Stimulated activated naive CD4-positive, alpha-beta T cell treated with Interleukin-2 at 50 U/mL for 16 hours (primary cell): ENCODE data around the gene TSPOAP1.
A peak's percentile ranks its signal among the peaks of the same experiment; 100 is the strongest.

Source experiments
- DNase-seq: peaks from one replicate; lab custom pipeline; 2025; lab: John Stamatoyannopoulos, UW

TSPOAP1 gene

DNA sequence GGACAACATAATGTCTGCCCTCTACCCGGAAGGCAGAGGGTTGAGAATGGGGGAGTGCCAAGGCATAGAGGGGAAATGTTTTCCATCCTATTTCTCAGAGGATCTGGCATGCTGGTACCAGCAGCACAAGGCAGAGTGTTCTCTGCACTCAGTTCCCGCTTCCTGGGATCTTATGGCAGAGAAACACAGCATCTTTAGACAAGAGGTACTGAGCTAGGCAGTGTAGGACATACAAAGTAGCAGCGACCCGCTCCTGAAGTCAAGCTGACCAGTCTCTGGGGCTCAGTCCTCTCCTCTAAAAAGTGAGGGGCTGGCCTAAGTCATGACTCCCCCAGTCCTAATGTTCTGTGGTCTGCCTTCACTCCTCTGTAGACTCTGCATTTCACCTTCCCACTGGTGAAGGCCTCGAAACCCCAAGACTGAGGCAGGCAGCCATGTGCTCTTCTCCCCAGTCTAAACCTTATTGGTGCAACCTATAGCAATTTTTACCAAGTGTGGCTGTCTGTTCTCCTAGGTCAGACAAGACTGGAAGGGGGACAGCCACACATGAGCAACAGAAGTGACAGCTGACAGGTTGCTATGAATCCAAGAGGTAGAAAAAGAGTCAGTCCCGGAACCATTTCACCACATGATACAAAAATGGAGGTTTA, 11.3 kb upstream of the TSPOAP1 start:
- no peak for DNase-seq

DNA sequence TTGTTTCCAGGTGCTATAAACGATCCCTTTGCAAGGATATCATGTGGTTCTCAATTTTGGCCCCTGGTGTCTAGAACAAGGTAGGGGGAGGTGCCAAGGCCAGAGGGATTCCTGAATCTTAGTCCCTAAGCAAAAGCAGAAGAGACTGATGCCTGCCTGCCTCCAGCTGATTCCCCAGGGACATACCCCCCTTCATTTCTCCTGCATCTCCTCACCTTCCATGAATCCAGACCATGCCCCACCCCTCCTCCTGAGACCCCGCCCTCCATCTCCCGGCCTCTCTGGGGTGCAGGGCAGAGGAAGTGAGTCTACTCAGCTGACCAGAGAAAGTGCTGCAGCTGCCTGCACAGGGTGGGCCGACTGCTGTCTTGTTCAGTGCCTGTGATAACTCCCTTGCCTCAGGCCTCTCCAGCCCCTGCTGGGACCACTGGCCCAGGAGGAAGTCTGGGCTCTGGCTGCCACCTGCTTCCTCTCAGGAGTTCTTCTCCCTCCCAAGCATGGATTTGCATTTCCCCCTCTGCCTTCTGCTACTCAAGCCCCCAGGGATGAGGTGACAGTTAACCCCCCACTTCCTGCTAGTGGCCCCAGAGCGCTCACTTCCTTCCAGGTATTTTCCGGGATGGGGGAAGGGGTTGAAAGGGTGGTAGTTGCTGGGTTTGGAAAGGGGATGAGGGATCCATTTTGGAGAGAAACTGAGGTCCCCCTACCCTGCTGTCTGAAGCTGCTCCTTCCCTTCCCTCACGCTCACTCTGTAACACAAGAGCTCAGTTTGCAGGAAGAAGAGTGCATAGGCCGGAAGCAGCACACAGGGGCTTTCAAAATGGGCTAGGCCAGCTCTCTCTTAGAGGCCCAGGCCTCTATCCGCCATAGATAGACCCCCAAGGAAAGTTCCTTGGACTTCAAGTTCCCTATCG, 10.5 kb upstream of the TSPOAP1 start:
- DNase-seq, result no peak

DNA sequence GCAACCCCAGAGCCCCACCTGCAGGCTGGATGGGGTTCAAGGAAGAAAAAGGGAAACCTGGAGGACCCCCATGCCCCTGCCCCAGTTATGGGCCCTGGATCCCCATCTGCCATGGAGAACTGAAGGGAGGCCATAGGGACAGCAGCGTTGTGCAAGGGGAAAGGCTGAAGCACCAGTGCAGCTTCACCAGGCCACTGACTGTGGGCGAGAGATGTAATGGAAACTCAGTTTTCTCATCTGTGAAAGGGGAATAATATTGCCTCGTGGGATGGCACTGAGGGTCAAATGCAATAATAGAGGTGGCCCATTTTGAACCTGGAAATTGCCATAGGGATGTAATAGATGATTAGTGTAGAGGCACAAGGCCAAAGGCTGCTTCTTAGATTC, 9.9 kb upstream of the TSPOAP1 start:
- DNase-seq, result peak; percentile 36

DNA sequence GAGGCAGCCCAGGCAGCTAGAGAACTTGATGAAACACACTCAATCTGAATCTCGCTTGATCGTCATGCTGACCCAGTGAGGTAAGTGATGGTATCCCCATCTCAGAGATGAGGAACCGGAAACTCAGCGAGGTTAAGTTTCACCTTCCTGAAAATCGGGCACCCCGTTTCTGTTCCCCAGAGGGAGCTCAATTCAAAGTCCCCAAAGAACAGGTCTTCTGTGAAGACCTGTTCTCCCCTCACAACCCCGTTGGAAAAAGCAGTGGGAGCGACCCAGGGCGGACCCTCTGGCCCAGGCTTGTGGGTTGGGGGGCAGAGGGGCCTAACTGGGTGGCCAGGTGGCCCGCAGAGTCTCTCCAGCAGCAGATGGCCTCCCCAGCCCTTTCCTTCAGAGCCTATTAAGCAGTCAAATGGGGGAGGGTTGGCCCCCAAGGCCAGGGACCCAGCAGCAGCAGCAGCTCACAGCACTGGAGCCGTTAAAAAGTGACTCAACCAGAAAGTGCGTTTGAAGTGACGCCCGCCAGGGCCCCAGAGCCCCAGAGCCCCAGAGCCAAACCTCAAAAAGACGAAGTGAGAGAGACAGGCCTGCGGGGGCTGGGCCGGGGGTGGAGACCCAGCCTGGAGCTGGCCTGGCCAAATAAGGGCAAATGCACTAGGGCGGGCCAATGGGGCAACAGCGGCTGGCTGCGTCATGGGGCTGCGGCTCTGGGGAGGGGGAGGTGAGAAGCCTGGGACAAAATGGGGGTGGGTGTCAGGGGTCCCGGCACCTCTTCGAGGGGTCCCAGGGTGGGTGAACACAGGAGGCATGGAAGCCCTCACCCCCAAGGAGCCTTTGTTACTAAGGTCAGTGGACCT, 9.2 kb upstream of the TSPOAP1 start:
- peak; percentile 95 for DNase-seq

DNA sequence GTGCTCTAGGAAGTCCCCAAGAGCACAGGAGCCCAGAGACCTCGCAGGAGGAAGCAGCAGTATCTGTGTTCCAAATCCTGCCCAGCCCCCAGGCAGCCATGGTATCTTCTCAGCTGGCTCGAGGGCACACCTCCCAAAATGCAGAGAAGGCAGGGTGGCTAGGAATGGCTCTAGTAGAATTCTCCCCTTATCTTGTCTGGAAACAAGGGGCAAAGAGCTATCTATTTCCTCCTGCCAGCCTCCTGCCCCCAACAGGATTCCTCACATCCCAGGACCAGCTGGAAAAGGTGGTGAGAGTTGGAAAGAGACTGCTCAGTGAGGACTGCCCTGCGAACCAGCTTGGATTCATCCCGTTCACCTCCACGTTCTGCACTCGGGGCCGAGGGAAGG, 8.6 kb upstream of the TSPOAP1 start:
- peak; percentile 29 for DNase-seq

DNA sequence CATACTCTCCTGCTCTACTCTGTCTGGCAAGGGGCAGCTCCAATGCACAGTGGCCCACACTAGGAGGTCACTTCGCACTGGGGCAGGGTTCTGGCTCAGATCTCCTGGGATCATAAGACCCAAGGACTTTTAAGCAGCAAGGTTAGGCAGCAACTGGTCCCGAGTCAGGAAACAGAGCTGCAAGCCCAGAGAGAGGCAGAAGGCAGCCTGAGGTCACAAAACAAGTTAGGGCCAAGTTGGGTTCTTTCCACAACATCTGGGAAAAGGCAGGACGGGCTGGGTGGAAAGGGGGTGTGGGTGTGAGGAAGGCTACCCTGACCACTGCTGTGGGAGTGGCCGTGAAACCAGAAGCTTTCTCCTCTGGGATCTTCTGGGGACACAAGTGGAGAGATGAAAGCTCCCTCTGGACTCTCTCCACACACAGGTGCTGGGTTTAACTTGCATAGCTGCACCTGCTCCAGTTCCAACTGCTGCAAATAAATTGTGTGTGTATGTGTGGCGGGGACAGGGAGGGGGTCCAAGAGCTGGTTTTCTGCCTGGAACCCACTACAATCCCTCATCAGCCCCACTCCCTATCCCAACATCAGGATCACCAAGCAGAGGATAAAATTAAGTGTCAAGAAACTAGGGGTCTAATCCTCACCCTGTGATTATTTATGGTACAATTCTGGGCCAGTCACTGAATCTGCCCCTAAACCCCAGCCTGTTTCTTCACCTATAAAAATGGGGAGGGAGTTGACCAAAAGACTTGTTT, 8.0 kb upstream of the TSPOAP1 start:
- no peak for DNase-seq

DNA sequence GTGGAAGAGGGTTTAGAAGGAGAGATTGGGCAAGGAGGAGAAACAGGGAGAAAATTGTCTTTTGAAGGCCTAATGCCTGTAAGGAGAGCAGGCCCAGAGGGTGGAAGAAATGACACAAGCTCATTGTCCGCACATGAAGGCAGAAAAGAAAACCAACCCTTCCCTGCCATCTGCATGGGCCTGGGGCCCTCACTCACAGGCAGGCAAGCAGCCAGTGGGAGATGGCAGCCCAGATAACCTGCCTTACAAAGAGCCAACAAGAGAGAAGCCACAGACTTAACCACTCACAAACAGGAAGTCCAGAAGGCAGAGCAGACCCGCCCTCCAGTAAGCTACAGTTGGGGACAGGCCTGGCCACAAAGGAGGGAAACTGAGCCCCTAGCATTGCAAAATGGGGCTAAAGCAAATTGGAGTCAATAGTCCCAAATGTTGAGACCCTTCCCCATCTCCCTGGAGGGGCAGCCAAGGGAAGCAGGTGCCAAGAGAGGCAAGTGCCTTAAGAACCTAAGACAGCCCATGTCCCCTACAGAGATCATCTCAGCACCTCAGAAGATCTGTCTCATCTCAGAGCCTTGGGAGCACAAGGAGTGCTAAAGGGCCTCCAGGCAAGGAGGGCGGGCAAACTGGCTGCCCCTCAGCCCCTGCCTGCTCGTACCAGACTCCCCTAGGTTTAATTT, 7.3 kb upstream of the TSPOAP1 start:
- peak; percentile 54 for DNase-seq

DNA sequence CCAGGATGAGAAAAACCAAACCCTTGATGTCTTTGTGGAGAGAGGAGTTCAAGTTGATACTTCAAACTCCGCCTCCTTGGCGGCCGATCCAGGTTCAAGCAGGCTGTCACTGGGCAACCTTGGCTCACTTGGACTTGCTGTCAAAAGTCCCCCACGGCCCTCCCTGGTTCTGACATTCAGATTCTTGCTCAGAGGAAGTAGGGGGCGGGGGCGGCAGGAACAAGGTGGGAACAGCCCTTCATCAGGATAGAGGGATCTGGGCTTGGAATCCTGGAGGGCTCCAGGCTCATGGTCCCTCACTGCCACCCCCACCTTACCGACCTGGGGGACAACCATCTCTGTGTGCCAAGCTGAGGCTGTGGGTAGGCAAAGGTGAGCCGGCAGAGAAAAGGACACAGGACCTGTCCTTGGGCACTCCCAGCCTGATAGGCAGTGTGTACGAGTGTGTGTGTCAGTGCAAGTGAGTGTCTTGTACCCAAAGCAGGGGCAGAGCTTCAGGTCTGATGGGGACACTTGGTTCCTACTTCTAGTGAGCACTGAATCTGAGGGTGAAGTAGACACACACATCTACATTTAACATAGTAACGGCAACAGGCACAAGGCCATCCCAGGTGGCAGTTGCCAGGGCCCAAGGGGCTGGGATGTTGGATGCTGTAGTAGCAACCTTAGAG, 6.6 kb upstream of the TSPOAP1 start:
- DNase-seq, result no peak

DNA sequence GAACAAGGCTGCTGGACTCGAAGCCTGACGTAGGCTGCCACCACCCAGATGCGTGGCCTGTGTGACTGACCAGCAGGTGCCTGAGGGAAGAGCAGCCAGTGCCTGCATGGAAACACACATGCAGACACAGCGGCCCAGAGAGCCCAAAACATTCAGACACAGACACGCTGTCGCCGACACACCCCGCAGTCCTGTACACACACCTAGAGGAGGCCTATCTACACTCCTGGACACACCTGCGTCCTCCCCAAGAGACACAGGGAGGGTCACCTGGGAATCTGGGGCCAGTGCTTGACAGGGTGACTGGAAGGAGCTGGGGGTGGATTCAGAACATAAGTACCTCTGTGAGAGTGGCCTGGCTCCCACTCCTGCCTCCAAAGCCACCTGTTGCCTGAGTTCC, 6.1 kb upstream of the TSPOAP1 start:
- no peak for DNase-seq

DNA sequence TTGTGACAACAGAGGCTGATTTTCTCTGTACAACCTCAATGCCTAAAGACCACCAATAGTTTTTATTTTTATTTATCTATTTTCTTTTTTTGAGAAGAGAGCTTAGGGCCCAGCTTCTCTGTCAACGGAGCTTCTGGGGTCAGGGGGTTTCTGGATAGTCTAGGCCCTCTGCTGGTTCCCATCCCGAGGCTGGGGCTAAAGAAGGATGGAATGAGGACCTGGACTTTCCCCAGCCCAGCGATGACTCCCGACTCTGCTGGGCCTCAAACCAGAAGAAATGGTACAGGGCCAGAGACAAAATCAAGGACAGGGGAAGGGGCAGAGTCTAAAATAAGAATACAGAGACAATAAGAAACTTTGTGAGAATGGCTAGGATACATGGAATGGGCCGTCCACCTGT, 5.7 kb upstream of the TSPOAP1 start:
- DNase-seq, result no peak

DNA sequence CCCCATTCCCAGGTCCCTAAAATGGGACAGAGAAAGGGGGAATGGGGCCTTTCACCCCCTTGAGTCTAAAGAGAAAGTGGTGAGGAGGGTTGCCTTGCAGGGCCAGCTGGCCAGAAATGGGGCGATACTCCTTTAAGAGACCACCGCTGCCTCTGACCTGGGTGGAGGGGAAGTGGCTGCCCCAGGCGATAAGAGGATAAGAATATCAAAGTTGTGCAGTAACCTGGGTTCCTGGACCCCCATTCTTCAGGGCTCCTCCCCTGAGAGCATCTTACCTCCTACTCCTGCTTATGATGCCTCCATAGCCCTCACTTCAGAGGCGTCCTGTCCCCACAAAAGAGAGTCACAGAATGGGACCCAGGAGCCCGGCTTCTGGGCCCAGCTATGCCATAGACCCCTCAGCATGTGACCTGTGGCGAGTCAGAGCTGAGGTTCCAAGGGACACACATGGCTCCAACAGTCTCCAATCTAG, 5.2 kb upstream of the TSPOAP1 start:
- no peak for DNase-seq

DNA sequence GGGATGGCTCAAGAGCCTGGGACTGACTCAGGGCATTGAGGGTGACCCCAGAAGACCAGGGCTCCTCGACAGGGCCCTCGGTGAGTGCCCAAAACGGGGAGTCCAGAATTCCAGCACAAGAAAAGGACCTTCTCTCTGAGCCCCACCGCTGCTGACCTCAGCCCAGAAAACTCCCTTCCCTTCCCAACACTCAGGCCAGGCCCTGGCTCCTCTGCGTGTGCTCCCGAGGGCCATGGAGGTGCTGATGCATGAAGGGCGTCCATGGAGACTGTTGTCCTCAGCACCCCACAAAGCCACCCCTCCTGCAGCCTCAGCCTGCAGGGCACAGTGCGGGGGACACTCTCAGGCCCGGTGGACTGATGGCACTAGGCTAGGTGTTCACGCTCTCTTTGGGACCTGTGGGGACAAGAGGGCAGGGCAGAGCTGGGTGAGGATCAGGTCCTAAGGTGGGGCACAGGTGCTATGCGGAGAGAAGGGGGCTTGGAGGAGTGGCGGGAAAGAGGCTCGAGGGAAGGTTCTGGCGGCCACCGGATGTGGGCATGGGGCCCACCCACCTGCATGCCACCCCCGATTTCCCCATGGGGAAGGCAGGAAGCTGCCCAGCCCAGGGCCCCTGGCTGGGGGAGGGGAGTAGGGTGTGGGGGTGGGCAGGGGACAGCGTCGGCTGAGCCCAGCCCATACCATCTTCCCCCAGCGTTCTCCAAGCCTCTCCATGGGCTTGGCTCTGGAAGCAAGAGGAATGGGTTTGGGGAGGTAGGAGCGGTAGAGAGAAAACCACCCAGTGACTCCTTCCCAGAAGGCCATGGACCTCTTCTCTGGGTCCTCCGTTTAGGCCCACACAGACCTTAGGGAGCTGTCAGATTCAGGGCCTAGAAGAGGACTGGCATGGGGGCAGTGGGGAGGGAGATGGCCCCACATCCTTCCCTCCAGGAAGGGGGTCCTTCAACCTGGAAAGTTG, 4.5 kb upstream of the TSPOAP1 start:
- peak; percentile 52 for DNase-seq

DNA sequence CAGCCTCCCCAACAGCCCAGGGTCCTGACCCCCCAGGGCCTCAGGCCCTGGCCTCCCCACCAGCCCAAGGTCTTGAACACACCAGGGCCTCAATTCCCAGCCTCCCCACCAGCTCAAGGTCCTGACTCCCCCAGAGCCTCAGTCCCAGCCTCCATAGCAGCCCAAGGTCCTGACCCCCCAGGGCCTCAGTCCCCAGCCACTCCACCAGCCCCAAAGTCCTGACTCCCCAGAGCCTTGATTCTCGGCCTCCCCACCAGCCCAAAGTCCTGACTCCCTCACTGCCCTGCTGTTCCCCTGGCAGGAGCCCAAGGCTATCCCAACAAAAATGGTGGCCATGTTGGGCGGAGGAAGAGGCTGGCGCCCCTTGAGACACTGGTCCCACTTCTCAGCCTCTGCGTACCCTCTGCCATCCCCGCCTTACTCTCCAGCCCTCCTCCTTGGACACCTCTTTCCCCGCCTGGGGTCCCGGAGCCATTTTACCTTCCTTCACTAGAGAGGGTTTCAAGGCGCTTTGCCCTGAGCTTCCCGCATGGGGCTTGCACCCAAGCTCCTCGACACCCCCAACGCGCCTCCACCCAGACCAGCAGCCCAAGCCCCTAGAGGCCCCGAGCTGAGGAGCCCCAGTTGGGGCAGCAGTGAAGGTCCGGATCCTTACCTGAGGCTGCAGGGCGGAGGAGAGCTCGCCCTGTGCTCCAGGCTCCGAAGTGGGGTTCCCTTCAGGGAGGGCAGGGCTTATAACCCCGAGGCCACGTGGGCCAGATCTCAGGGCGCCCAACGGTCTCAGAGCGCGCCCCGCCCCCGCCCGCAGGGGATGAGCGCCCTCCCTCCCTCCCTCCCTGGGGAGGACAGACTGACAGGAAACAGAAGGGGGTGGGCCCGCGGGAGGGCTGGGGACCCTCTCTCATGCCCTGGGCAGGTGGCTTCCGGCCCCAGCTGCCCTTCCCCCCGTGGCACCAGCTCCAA, 3.5 kb upstream of the TSPOAP1 start:
- peak; percentile 89 for DNase-seq

DNA sequence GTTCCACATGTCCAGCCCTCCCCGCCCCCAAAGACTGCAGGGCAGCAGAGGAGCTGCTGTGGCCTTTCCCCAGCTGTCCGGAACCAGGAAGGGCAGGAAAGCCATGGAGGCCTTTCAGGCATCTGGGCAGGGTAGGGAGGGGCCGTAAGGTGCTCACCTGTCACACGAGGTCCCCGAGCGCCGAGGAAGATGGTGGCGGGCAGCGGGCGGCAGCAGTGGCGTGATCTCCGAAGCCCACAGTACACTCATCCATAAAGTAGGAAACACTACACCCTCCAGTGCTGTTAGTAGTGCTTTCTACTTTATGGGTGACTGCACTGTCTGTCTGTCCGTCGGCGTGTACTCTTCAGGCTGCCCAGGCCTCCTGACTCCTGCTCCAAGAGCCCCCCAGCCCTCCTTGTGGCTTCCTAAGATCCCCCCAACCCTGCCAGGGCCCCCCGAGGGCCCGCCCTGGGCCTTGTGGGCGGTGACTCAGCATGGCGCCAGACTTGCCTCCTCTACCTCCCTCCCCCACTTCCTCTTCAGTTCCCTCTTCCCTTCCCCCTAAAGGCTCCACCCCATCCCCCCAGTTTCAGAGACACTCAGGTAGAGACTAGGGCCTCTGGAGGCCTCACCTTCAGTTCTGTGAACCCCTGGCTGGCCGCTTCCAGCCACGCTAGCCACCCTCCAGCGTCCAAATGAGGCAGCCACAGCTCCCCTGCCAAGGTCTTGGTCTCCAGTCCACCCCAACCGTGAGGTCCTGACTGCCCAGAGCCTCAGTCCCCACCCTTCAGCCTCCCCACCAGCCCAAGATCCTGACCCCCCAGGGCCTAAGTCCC, 2.6 kb upstream of the TSPOAP1 start:
- peak; percentile 73 for DNase-seq

DNA sequence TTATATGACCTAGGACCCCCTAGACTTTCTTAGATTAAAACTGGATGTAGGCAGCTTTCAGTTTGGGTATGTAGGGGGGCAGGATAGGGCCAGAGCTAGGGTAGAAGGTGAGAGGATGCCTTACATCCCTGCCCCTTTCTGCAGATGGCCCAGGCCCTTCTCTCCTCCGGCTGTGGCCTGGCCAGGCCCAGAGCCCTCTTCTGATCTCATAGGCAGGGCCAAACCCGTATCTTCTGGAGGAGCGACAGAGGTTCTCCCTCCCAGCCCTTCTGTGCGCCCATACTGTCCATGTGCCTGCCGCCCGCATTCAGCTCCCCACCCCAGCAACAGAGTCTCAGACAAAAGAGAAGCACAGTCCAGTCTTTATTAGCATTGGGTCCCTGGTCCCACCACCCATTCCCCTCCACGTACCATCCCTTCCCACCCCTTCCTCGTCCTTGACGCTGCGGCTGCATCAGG, 2.0 kb upstream of the TSPOAP1 start:
- DNase-seq, result no peak

DNA sequence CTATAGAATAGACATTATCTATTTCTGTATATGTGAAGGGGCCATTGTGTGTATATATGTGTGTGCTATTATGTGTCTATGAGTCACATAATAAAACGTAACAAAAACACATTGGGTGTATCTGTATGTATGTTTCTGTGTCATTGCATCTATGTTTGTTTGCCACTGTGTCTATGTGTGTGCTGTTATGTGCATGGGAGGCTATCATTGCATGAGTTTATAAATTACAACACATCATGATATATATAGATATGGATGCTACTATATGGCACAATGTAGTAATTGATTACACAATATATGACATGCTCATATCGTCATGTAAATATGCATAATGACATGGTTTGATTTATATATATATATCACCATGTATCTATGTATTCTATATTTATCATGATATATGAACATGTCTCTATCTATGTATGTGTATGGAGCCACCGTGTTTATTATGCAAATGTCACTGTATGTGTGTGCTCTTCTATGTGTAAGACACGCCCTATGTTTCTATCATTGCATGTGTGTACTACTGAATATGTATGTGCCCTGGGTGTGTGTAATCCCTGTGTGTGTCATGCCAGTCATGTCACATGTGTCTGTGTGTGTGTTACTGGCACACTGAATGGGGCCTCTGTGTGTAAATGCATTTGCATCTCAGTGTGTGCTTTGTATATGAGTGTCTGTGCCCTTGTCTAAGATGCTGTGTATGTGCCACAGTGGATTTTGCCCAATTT, 1.4 kb upstream of the TSPOAP1 start:
- DNase-seq, result peak; percentile 27
